PC-3 (cell line): ENCODE results near the gene CCL8. TPM values are rescaled to one million over a fixed set of nuclear protein-coding genes. Genes with fewer than 3 reads are reported as not detected.

ENCODE experiments used
- ATAC-seq: fragments of 200-7000 bp; cut with Tn5 transposase; 2 replicates; pipeline ENCODE4 v1.9.1; 2020; ENCODE audit warnings: mild to moderate bottlenecking, moderate library complexity
- BruUV-seq: library from RNA; stranded (reverse); fragments of 400-500 nt; replicated peaks from 2 replicates; lab custom pipeline; 2021; lab: Mats Ljungman, UMichigan
- CTCF ChIA-PET: fragments of 300-600 bp; sonication (Branson Sonifier 250); formaldehyde crosslinking; loops from one replicate; lab custom pipeline; 2022; ENCODE audit warnings: antibody characterized with exemption; lab: Charles Lee
- POLR2A ChIA-PET: fragments of 300-600 bp; sonication (Branson Sonifier 250); formaldehyde crosslinking; loops from one replicate; lab custom pipeline; 2022; ENCODE audit warnings: antibody characterized with exemption; ENCODE audit not compliant: unreplicated experiment; lab: Charles Lee
- DNase-seq: peaks from one replicate; pipeline ENCODE4 v3.0.0-alpha.2; 2015
- H2AFZ ChIP-seq: fragments of 300-600 bp; sonication (generic); 2 replicates; pipeline ENCODE4 v1.6.0; 2016; ENCODE audit warnings: antibody characterized with exemption, low read length
- H3F3A ChIP-seq: fragments of 300-600 bp; sonication (generic); one replicate; pipeline ENCODE4 v1.6.0; 2017; ENCODE audit warnings: antibody characterized with exemption, low read length, control low read depth, mild to moderate bottlenecking; ENCODE audit not compliant: unreplicated experiment
- H3K27ac ChIP-seq: fragments of 300-600 bp; sonication (generic); 2 replicates; pipeline ENCODE4 v1.5.1; 2016; ENCODE audit warnings: mild to moderate bottlenecking, low read length
- H3K27me3 ChIP-seq: fragments of 300-600 bp; sonication (generic); 2 replicates; pipeline ENCODE4 v1.6.1; 2016; ENCODE audit warnings: low read length, mixed read lengths
- H3K36me3 ChIP-seq: fragments of 300-600 bp; sonication (generic); 2 replicates; pipeline ENCODE4 v1.6.1; 2016; ENCODE audit warnings: low read depth, mixed run types, low read length, mixed read lengths
- H3K4me1 ChIP-seq: fragments of 300-600 bp; sonication (generic); 2 replicates; pipeline ENCODE4 v1.5.1; 2016; ENCODE audit warnings: low read length; ENCODE audit not compliant: insufficient read depth
- H3K4me2 ChIP-seq: fragments of 300-600 bp; sonication (generic); 2 replicates; pipeline ENCODE4 v1.6.0; 2016; ENCODE audit warnings: low read length
- H3K4me3 ChIP-seq: fragments of 300-600 bp; sonication (generic); 2 replicates; pipeline ENCODE4 v1.5.1; 2016; ENCODE audit warnings: mild to moderate bottlenecking, low read length, mixed read lengths
- H3K79me2 ChIP-seq: fragments of 300-600 bp; sonication (generic); 2 replicates; pipeline ENCODE4 v1.6.1; 2017; ENCODE audit warnings: low read length, mixed read lengths
- H3K9ac ChIP-seq: fragments of 300-600 bp; sonication (generic); 2 replicates; pipeline ENCODE4 v1.6.0; 2016; ENCODE audit warnings: mild to moderate bottlenecking, low read length
- H3K9me2 ChIP-seq: fragments of 300-600 bp; sonication (generic); replicated peaks from 2 replicates; pipeline ENCODE4 v1.6.1; 2016; ENCODE audit warnings: mixed run types, low read length, mixed read lengths
- H3K9me3 ChIP-seq: fragments of 300-600 bp; sonication (generic); 2 replicates; pipeline ENCODE4 v1.6.1; 2016; ENCODE audit warnings: low read length, mixed read lengths
- H4K20me1 ChIP-seq: fragments of 300-600 bp; sonication (generic); 2 replicates; pipeline ENCODE4 v1.6.1; 2016; ENCODE audit warnings: low read length, mixed read lengths
- CTCF ChIP-seq: fragments of 300-600 bp; sonication (generic); conservative IDR thresholded peaks from 2 replicates; pipeline ENCODE4 v1.5.1; 2017; ENCODE audit warnings: antibody characterized with exemption, low read depth, mild to moderate bottlenecking, low read length
- EZH2 ChIP-seq: fragments of 300-600 bp; sonication (generic); IDR thresholded peaks from one replicate; pipeline ENCODE4 v1.6.1; 2017; ENCODE audit warnings: antibody characterized with exemption, mild to moderate bottlenecking, low read length; ENCODE audit not compliant: unreplicated experiment
- EZH2phosphoT487 ChIP-seq: fragments of 300-600 bp; sonication (generic); IDR thresholded peaks from 2 replicates; pipeline ENCODE4 v1.6.1; 2018; ENCODE audit warnings: mild to moderate bottlenecking, antibody characterized with exemption, low read length, borderline replicate concordance
- intact Hi-C: fragments of 100-400 bp; cut with micrococcal nuclease; formaldehyde crosslinking; loops from 2 replicates; pipeline ENCODE4 v1.9.0; 2023
- total RNA-seq: library from RNA; depleted of rRNA; stranded (reverse); fragments of >200 nt; gene quantifications from 2 replicates; pipeline ENCODE4 v1.2.3, GENCODE V29; 2014

CCL8 gene
- total RNA-seq, 1 experiment from 2014 or later, result not detected

DNA sequence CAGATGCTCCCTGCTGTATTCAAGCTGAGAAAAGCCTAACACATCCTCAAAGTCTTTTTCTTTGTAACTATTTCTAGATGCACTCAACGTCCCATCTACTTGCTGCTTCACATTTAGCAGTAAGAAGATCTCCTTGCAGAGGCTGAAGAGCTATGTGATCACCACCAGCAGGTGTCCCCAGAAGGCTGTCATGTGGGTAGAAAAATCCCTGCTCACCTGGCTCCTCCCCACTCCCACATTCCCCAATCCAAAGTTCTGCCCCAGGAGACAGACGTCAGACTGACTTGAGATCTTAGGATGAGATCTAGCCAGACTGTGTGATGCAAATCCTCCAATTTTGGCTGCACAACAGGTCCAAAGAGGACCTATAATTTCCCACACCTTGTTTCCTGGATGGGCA lies 38.2 kb downstream of the CCL8 start:
- no peaks in the 10 kb centered on the region for H3K9me2 ChIP-seq
- H3K27me3 ChIP-seq, result no peaks in the 10 kb centered on the region
- H3K27ac ChIP-seq, result no peak overlapping the region
- intact Hi-C loops, result no loop called here
- no peaks in the 10 kb centered on the region for H4K20me1 ChIP-seq
- no peak for ATAC-seq
- H3K4me2 ChIP-seq, result no peak overlapping the region
- H3K9ac ChIP-seq, result no peak overlapping the region
- no peak for DNase-seq
- H3K9me3 ChIP-seq, result no peaks in the 10 kb centered on the region
- no peak overlapping the region for H2AFZ ChIP-seq
- peaks cover 3% of the 10 kb centered on the region; the same call in 1 of the 2 replicates for H3K36me3 ChIP-seq
- ChIA-PET CTCF (no interaction called here), POLR2A (no interaction called here)
- no peaks in the 10 kb centered on the region for H3F3A ChIP-seq
- H3K4me3 ChIP-seq, result no peak overlapping the region
- no peaks in the 10 kb centered on the region for H3K79me2 ChIP-seq
- BruUV-seq, result no TSS peak
- no peak for TF ChIP-seq EZH2phosphoT487
- no peak for TF ChIP-seq EZH2
- TF ChIP-seq CTCF, result no peak
- no peaks in the 10 kb centered on the region for H3K4me1 ChIP-seq

GRCh38 chr17:34358631-34359030 lies 39.4 kb downstream of the CCL8 start:
- no TSS peak for BruUV-seq
- CTCF ChIA-PET, result no interaction called here
- H3K27me3 ChIP-seq, result no peaks in the 10 kb centered on the region
- no peaks in the 10 kb centered on the region for H3K79me2 ChIP-seq
- H2AFZ ChIP-seq, result no peak overlapping the region
- POLR2A ChIA-PET, result no interaction called here
- no peak overlapping the region for H3K4me3 ChIP-seq
- TF ChIP-seq EZH2phosphoT487 (no peak), CTCF (no peak), EZH2 (no peak)
- intact Hi-C loops, result no loop called here
- no peak overlapping the region for H3K4me2 ChIP-seq
- no peaks in the 10 kb centered on the region for H4K20me1 ChIP-seq
- ATAC-seq (no peak), DNase-seq (no peak)
- H3K27ac ChIP-seq, result no peak overlapping the region
- no peak overlapping the region for H3K9ac ChIP-seq
- H3K9me2 ChIP-seq, result no peaks in the 10 kb centered on the region
- H3F3A ChIP-seq, result no peaks in the 10 kb centered on the region
- no peaks in the 10 kb centered on the region for H3K4me1 ChIP-seq
- H3K9me3 ChIP-seq, result no peaks in the 10 kb centered on the region
- peaks cover 3% of the 10 kb centered on the region; the same call in 1 of the 2 replicates for H3K36me3 ChIP-seq

DNA sequence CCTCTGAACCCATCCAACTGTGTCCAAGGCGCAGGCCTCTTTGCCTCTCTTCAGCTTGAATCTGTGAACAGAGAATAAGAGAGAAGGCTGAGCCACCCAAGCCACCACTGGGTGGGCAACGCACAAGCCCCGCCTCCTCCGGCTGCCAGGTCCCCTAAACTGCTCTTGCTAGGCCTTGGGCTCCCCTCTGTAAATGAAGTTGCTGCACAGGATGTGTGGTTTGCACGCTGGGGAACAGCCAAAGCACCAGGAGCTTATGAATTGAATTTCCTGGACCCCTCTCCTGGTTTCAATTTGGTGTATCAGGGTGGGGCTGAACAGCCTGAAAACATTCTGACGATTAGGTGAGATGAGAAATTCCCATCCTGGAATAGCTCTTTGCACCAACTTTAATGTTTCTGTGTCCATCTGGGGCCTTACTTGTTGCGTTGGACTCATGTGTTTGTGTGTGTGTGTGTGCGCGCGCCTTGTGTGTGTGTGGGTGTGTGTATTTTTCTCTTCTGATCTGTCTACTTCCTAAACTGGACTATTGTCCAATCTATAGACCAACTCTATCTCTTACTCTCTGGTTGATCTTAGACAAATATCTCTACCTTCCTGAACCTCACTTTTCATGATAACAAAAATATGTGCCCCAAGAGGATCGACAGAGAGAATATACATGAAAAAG lies 41.5 kb downstream of the CCL8 start:
- Histone ChIP-seq H3K79me2 (no peaks in the 10 kb centered on the region), H3K9ac (no peak overlapping the region), H3K4me2 (no peak overlapping the region), H3F3A (no peaks in the 10 kb centered on the region), H3K9me3 (no peaks in the 10 kb centered on the region), H4K20me1 (no peaks in the 10 kb centered on the region), H3K27me3 (no peaks in the 10 kb centered on the region), H3K27ac (no peak overlapping the region), H3K9me2 (no peaks in the 10 kb centered on the region), H3K36me3 (peaks cover 3% of the 10 kb centered on the region; the same call in 1 of the 2 replicates), H3K4me3 (no peak overlapping the region), H3K4me1 (no peaks in the 10 kb centered on the region), H2AFZ (no peak overlapping the region)
- BruUV-seq, result no TSS peak
- POLR2A ChIA-PET, result no interaction called here
- ATAC-seq (no peak), DNase-seq (no peak)
- intact Hi-C loops, result loop anchor here (1.0 kb wide), 1 partner anchor 160 kb away; no protein-coding TSS in a partner anchor
- CTCF ChIA-PET, result interaction anchor here (0.8 to 1.3 kb wide), 4 partner anchors 12 to 197 kb away, joined by 3 to 4 read pairs (median 3); no protein-coding TSS in a partner anchor
- TF ChIP-seq CTCF (no peak), EZH2 (no peak), EZH2phosphoT487 (no peak)
